GM12874 (cell line): ENCODE measurements around the gene COL15A1.

Experiments used
- CTCF ChIP-seq: IDR thresholded peaks from 2 replicates; pipeline ENCODE4 v1.5.1; 2011; ENCODE audit warnings: low read depth, mild to moderate bottlenecking, control low read depth, low read length, moderate library complexity; ENCODE audit not compliant: insufficient read depth

COL15A1 gene

DNA sequence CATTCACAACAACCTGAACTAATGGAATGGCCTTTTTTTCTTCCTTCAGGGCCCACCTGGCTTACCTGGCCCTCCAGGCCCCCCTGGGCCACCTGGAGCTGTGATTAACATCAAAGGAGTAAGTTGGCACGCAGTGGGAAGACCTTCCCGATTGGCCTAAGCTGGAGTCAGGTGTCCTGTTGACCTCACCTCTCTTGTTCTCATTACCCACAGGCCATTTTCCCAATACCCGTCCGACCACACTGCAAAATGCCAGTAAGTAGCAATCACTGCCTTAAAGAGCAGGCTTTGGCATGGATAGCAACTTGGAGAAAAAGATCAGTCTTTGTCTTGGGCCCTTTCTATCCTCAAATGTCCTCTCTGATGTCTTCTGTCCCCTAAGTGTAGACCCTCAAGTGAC is 105.9 kb downstream of the COL15A1 start:
- TF ChIP-seq CTCF, result no peak

DNA sequence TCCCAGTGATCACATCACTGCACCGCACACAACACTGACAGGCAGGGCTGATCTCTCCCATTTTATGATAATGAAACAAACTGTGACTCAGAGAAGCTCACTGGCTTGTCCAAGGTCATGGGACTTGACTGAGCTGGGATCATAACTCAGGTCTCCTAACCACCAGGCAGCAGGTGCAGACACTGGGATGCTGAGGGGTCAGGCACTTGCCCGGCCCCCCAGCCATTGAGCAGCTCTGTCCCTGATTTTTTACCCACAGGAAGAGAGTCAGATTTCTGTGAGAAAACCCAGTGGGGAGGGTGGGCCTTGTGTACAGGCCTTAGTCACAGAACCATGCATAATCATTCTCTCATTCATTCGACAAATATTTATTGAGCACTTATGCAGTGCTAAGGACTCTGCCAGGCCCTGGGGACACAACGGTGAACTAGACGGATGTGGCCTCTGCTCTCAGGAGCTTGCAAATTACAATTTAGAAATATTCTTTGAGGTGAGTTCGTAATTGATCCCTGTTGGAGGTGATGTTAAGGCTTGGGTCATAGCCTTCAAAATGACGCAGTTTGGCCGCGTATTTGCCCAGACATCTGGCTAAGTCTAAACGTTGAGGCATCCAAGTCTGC is 106.7 kb downstream of the COL15A1 start:
- no peak for TF ChIP-seq CTCF

GRCh38 chr9:99050924-99051323 is 107.2 kb downstream of the COL15A1 start:
- no peak for TF ChIP-seq CTCF

DNA sequence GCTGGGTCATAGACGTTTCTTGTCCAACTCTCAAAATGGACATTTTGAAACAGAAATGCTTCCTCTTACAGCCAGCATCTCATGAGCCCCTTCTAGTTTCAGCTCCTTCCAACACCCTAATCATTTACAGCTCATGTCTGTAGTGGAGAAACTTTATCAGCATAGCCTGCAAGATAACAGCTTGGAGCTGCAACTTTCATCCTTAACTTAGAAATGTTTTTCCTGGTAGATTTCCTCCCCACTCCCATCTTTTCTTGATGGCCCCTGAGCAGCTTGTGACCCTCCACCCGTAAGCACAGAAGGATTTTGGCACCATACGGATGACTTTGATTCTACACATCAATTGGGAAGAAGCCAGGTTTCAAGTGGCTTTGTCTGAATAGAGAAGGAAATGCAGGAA is 107.7 kb downstream of the COL15A1 start:
- TF ChIP-seq CTCF, result no peak

DNA sequence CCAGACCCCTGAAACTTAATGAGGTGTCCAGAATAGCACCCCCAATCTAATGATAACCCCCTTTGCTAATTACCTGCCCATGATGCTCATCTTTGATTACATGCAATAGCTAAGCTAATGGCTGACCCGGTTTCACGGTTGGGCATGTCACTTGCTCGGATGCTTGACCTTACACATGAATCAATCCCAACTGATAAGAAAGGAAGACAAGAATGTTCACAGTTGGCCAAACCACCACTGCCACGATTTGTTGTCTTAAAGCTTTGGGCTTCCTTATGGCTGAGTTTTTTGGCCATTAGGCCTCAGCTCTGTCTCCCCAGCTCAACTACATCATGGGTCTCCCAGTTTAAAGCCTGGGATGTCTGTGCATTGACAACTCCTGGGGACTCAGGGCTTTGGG is 108.1 kb downstream of the COL15A1 start:
- TF ChIP-seq CTCF, result no peak

DNA sequence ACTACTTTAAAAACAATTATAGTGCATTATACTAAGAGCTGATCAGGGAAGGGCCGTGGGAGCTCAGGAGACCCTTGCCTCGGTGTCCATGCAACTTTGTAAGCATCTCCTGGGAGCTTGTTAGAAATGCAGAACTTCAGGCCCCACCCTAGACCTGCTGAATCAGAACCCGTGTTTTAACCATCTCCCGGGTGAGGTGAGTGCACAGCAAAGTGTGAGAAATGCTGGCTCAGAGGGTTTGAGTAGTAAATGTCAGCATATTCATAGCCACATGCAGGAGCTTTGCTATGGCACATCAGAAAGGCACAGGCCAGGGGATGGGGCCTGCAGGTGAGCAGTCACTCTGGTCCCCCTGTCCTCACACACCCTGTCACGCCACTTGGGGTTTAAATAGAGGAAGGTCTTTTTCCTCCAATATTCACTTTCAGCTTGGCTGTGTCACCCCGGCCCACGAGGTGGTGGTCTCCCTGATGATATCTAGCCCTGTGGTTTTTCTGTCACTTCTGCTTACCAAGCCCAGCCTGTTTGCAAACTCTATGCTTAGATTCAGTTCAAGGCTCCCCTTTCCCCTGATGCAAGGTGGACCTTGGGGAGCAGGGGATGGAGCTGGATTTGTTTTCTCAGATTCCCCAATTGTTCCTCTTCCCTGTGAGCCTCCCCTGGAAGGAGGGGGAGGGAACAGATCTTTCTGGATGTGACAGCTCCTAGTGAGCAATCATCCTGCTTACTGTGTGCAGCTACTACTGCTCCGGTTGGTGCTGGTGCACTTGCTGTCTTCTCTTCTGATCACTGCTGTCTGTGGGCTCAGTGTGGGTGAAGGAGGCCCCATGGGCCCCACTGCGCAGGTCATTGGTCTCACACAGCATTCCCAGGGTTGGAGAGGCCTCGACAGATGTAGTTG is 109.4 kb downstream of the COL15A1 start:
- TF ChIP-seq CTCF, result no peak

- no peak for TF ChIP-seq CTCF
Observed at GRCh38 chr9:99054581-99054980, 110.9 kb downstream of the COL15A1 start.
